Liver (tissue), 3 donors: ENCODE measurements around the gene NUCKS1.

Experiments used
- TAF1 ChIP-seq: conservative IDR thresholded peaks from 2 replicates; pipeline ENCODE4 v1.6.1; 2016; ENCODE audit warnings: antibody characterized with exemption, mild to moderate bottlenecking
- TF ChIP-seq, protein P1 (sequence below): fragments of 150-350 bp; IDR thresholded peaks from 2 replicates; pipeline ENCODE4 v1.5.1; 2017; ENCODE audit warnings: improper control_type of control experiment, low read depth, low read length; ENCODE audit not compliant: missing input control
- donor health status: healthy.
- donor health status: healthy.

DNA sequence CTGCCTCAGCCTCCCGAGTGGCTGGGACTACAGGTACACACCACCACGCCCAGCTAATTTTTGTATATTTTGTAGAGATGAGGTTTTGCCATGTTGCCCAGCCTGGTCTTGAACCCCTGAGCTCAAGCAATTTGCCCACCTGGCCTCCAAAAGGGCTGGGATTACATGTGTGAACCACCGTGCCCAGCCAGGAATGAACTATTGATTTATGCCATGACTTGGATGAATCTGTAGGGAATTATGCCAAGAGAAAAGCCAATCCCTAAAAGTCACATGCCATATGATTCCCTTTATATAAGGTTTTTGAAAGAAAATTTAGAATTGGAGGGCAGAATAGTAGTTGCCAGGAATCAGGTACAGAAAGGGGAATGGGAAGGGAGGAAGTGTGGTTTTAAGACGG is 50.6 kb downstream of the NUCKS1 start:
- TF ChIP-seq, protein P1, sequence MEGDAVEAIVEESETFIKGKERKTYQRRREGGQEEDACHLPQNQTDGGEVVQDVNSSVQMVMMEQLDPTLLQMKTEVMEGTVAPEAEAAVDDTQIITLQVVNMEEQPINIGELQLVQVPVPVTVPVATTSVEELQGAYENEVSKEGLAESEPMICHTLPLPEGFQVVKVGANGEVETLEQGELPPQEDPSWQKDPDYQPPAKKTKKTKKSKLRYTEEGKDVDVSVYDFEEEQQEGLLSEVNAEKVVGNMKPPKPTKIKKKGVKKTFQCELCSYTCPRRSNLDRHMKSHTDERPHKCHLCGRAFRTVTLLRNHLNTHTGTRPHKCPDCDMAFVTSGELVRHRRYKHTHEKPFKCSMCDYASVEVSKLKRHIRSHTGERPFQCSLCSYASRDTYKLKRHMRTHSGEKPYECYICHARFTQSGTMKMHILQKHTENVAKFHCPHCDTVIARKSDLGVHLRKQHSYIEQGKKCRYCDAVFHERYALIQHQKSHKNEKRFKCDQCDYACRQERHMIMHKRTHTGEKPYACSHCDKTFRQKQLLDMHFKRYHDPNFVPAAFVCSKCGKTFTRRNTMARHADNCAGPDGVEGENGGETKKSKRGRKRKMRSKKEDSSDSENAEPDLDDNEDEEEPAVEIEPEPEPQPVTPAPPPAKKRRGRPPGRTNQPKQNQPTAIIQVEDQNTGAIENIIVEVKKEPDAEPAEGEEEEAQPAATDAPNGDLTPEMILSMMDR = no peak
- TF ChIP-seq TAF1 = no peak
